ENCODE measurements around the gene RNF25.

GRCh38 chr2:218655751-218656150 lies 16.1 kb downstream of the RNF25 start:
- TF ChIP-seq POLR2AphosphoS5 (IDR thresholded peaks at IDR 0.05; ENCODE audit: low read depth, low read length) (no peak), TAF1 (IDR thresholded peaks at IDR 0.05; ENCODE audit: borderline replicate concordance, insufficient read depth, low read length) (no peak), REST (IDR thresholded peaks at IDR 0.05; ENCODE audit: insufficient read depth in 1 of 2, low read depth in 2 of 2, low read length in 2 of 2) (no peak), SIN3A (IDR thresholded peaks at IDR 0.05; ENCODE audit: borderline replicate concordance, insufficient read depth, low read length) (no peak), FOXP2 (optimal IDR thresholded peaks at IDR 0.05; ENCODE audit: borderline replicate concordance, extremely low read depth, extremely low read length, insufficient read depth) (no peak)
